Measurements from ENCODE around the gene PTCD1.
"Not testable (repeated sequence)": the region's sequence is repeated elsewhere in the genome, so short reads cannot be mapped to it uniquely, and the experiment has no call there.

The PTCD1 gene

GRCh38 chr7:99448855-99449254 lies 10.3 kb upstream of the PTCD1 start:
- DNase-seq: no peak

DNA sequence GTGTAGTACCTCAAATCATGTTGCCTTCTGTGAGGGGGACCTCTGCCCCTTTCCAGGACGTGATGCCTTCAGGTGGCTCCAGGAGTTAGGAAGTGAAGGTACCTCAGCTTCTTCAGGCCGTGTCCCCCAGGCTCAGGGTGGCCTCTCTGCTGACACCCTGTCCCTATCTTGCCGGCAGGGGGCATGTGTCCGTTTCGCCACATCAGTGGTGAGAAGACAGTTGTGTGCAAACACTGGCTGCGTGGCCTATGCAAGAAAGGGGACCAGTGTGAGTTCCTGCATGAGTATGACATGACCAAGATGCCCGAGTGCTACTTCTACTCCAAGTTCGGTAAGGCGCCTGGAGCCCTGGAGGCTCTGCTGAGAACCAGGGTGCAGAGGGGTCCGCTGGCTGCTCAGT lies 9.3 kb upstream of the PTCD1 start:
- no peak for DNase-seq

DNA sequence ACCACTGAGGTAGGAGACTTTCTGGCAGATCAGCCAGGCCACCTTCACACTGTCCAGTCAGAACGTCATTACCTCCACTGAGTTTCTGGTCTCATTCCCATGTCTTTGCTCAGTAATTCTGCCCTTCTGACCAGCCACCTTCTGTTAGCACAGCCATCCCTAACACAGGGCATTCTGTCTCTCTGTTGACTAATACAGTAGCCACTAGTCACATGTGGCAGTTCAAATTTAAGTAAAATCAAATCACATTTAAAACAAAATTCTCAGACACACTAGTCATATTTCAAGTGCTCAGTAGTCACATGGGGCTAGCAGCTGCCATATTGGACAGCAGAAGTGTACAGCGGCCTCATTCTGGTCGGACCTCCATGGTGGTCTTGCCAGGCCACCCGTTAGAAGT lies 7.5 kb upstream of the PTCD1 start:
- no peak for DNase-seq

- no peak for DNase-seq
These were observed 1.6 kb upstream of the PTCD1 start for GRCh38 chr7:99440195-99440594.

GRCh38 chr7:99437946-99438572 lies 539 bp downstream of the PTCD1 start:
- DNase-seq: no peak

- DNase-seq: no peak
These were observed 5.4 kb downstream of the PTCD1 start for GRCh38 chr7:99433158-99433557.

DNA sequence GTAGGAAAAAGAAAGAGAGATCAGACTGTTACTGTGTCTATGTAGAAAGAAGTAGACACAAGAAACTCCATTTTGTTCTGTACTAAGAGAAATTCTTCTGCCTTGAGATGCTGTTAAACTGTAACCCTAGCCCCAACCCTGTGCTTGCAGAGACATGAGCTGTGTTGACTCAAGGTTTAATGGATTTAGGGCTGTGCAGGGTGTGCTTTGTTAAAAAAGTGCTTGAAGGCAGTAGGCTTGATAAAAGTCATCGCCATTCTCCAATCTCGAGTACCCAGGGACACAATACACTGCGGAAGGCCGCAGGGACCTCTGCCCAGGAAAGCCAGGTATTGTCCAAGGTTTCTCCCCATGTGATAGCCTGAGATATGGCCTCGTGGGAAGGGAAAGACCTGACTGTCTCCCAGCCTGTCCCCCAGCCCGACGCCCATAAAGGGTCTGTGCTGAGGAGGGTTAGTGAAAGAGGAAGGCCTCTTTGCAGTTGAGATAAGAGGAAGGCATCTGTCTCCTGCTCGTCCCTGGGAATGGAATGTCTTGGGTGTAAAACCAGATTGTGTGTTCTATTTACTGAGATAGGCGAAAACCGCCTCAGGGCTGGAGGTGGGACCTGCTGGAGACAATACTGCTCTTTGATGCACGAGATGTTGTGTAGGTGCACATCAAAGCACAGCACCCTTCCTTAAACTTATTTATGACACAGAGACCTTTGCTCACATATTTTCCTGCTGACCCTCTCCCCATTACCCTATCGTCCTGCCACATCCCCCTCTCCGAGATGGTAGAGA lies 6.7 kb downstream of the PTCD1 start:
- not testable (repeated sequence) for DNase-seq

GRCh38 chr7:99429756-99430155 lies 8.8 kb downstream of the PTCD1 start:
- no peak for DNase-seq

- no peak for DNase-seq
These were observed 9.5 kb downstream of the PTCD1 start for GRCh38 chr7:99428972-99429566.

DNA sequence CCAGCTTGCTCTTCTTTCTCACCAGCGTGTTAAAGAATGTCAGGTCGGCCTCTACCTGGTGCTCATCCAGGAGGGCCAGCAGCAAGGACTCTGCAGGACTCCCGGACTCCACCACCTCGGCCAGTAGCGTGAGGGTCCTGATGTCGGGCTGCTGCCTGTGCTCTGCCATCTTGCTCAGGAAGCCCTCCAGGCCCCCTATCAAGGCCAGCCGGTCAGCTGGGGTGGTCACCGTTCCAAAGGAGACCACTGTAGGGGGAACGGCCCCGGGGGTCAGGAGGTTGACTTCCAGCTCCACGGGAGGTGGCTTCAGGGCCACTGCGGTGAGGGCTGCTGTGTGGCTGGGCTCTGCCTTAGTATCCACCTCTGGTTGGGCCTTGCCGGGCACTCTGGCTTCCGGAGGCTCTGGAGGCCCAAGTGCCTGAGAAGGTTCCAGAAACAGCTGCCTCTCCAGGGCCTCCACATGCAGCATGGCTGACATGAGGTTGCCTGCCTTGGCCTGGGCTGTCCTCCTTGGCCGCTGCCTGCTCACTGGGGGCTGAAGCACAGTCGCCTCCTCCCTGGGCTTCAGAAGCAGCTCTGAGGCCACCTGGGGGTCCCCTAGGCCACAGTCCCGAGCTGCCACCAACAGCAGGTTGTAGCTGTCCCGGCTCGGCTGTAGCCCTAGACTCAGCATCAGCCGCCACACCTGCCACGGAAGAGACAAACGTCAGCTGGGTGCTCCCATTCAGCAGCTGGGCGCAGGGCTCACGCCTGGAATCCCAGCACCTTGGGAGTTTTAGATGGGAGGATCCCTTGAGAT lies 13.5 kb downstream of the PTCD1 start:
- no peak for DNase-seq

DNA sequence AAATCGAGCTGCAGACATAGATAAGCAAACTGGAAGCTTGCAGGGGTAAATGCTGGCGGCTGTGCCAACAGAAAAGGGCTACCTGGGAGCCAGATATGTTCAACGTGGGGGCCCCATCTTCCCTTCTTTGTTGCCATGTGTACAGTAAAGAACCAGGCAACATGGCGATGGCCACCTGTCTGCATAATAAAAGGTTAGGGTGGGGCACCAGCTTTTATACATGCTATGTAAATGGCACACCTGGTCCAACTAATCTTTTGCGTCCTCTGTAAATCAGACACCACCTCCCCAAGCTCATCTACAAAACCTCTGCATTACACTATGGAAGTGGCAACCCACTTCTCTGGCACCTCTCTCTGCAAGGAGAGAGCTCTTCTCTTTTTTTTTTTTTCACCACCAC lies 16.0 kb downstream of the PTCD1 start:
- DNase-seq: peak; percentile 82

DNA sequence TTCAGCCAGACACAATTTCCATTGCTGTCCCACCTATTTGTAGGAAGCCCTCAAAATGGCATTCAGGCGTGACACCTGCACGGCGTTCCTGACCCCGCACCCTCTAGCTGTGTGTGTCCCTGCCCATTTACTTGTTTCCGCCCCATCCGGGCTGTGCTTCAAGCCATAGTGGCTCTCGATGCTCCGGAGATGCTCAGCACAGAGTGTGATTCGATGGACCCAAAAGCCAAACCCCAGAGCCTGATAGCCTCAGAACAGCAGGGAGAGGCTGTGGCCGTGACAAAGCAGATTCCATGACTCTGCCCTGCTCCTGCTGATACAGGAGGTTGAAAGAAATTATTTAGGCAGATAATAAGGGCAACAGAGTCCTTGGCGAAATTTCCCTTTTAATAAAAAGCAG lies 16.4 kb downstream of the PTCD1 start:
- peak; percentile 76 for DNase-seq

GRCh38 chr7:99420986-99421385 lies 17.6 kb downstream of the PTCD1 start:
- no peak for DNase-seq

DNA sequence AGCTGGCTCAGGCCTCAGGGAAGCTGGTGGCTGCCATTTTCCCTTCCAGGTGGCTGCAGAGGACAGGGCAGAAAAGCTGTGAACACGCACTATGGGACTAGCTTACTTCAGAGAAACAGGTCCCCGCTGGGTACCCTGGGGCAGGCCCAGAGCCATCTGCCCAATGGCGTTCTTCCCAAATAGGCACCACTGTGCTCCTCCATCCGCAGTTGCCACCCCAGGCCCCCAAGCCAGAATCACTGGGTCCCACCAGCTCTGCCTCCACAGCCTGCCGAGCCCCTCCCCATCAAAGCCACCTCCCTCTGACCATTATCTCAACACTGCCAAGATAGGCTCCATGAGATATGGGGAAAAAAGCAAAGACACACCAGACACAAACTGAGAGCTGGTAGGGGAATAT lies 18.4 kb downstream of the PTCD1 start:
- no peak for DNase-seq

DNA sequence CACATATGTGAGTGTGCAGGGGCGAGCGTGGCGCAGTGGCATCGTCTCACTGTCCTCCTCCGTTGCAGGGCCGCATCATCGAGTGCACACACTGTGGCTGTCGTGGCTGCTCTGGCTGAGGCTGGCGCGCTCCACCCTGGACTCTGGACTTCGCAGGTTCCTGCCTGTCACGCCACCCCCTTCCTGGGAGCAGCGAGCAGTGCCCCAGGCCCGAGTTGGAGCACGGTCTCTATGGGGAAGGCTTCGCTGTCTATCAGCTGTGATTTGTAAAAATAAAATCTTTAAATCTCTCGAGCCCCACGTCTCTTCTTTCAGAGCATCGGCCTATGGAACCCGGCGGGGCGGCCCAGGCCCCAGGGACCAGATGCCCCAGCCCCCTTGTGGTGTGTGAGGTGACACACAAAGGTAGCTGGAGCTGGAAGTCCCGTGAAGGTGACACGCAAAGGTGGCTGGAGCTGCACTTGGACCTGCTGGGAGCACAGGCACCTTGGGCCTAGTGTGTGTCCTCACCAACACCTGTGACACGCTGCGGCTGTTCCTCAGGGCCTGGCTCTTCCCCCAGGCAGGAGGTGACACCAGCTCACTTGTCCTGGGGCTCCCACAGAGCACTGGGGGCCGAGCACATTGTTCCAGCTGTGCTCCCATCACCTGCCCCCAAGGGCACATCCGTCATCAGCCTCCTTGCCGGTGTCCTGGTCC lies 19.1 kb downstream of the PTCD1 start:
- no peak for DNase-seq

- no peak for DNase-seq
These were observed 20.3 kb downstream of the PTCD1 start for GRCh38 chr7:99418260-99418659.

- peak; percentile 4 for DNase-seq
These were observed 23.0 kb downstream of the PTCD1 start for GRCh38 chr7:99415513-99416127.

DNA sequence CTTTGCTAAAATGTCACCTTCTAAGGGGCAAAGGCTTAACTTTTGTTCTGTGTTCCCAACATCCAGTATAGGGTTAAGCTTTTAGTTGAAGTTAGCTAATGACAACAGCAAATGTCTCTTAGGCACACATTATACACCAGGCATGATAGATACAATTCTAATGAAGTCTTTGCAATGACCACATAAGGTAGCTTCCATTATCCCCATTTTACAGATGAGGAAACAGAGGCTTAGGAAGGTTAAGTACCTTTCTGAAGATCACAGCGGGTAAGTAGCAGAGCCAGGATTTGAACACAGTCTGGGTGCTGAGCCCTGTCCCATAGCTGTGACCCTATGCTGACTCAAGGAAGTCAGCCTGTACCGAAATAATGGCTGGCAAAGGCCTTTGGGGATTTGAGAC lies 28.0 kb downstream of the PTCD1 start:
- DNase-seq: no peak

- DNase-seq: no peak
These were observed 28.8 kb downstream of the PTCD1 start for GRCh38 chr7:99409806-99410205.

GRCh38 chr7:99409192-99409572 lies 29.4 kb downstream of the PTCD1 start:
- no peak for DNase-seq

DNA sequence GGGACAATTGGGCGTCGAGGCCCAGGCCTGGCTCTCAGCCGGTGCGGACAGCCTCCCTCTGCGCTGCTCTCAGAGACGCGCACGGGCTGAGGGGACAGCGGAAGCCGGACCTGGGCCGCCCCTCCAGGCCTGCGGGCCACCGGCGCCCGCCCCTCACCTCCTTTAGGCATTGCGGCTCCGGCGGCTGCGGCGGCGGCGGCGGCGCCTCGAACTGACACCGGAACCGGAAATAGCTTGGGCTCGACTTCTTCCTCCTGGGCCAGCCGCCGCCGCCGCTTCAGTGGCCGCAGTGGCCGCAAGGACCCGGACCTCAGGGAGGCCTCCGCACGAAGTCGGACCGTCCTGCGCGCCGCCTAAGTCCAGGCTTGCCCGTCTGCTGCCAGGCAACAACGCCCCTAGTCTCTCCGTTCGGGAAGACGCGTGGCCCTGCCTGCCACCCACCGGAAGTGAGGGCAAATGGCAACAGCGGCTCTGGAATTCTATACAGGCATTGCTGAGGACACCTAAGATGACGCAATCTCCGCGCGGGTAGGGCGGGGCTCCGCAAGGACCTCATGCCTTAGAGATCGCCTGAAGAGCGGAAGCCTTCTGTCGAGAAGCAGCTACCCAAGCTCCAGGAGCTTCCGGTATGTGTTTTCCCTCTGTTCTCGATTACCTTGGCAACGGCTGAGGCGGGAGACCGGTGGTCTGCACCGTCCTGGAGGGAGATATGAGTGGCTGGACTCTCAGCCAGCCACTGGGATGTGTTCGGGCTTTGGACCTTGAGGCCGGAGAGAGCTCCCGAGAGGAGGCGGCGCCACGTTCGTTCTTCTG lies 30.0 kb downstream of the PTCD1 start, which contains the start of the genes BUD31 and PDAP1:
BUD31 (plus strand) TSS at position 591 of the 813 bp plus-strand sequence. CDS start 2,124 bp downstream, outside the sequence.
PDAP1 (minus strand) TSS at position 219 of the 813 bp plus-strand sequence; CDS start at position 170, 49 bp downstream.
- DNase-seq: peak; percentile 94
